ENCODE data around the gene KCNN3.

The KCNN3 gene

GRCh38 chr1:154879038-154879421, 8.9 kb upstream of the KCNN3 start:
- no peak for DNase-seq

- peak; percentile 87 for DNase-seq
These were observed 8.4 kb upstream of the KCNN3 start for GRCh38 chr1:154878371-154879037.

- DNase-seq: no peak
These were observed 7.4 kb upstream of the KCNN3 start for GRCh38 chr1:154877370-154877974.

- no peak for DNase-seq
These were observed 6.8 kb upstream of the KCNN3 start for GRCh38 chr1:154876842-154877369.

GRCh38 chr1:154874465-154874864, 4.4 kb upstream of the KCNN3 start:
- no peak for DNase-seq

- DNase-seq: peak; percentile 11
These were observed 3.4 kb upstream of the KCNN3 start for GRCh38 chr1:154873321-154873950.

GRCh38 chr1:154871374-154871773, 1.3 kb upstream of the KCNN3 start:
- DNase-seq: peak; percentile 13

- DNase-seq: no peak
These were observed 653 bp upstream of the KCNN3 start for GRCh38 chr1:154870734-154871133.

- peak; percentile 85 for DNase-seq
These were observed 548 bp downstream of the KCNN3 start for GRCh38 chr1:154869351-154870114.

- DNase-seq: peak; percentile 31
These were observed 2.1 kb downstream of the KCNN3 start for GRCh38 chr1:154867841-154868605.

GRCh38 chr1:154867064-154867825, 2.8 kb downstream of the KCNN3 start:
- peak; percentile 69 for DNase-seq

- no peak for DNase-seq
These were observed 3.6 kb downstream of the KCNN3 start for GRCh38 chr1:154866257-154867063.

- no peak for DNase-seq
These were observed 4.4 kb downstream of the KCNN3 start for GRCh38 chr1:154865442-154866256.

GRCh38 chr1:154864189-154864975, 5.7 kb downstream of the KCNN3 start:
- no peak for DNase-seq

GRCh38 chr1:154863315-154864174, 6.5 kb downstream of the KCNN3 start:
- DNase-seq: peak; percentile 57

GRCh38 chr1:154862907-154863306, 7.2 kb downstream of the KCNN3 start:
- DNase-seq: no peak

GRCh38 chr1:154861607-154862094, 8.4 kb downstream of the KCNN3 start:
- DNase-seq: no peak

Measured in femur (tissue), 1 donor.